ENCODE results near the gene GMDS. TPM values are rescaled to one million over a fixed set of nuclear protein-coding genes. Genes with fewer than 3 reads are reported as not detected.

GMDS gene
- total RNA-seq, 1 experiment from 2014 or later, result 27.6 TPM

DNA sequence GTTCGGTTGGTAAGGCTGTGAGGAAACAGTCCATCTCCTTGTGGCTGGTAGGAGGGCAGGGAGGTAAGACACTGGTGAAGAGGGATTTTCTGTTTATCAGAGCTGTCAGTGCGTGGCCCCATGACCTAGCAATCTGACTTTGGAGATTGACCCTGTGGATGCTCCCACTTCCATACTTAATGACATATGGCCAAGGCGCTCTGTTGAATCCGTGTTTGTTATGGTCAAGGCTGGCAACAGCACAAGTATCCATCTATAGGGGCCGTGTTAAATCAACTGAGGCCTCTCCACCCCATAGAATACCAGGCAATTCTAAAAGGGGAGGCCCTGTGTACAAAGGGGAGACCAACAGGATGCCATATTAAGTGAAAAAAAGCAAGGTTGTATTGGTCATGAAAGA lies 661.3 kb downstream of the GMDS start:
- H3K4ac ChIP-seq (ENCODE audit: low read depth, low read length), result no peak overlapping the region
- no peaks in the 10 kb centered on the region for H3K9me3 Mint-ChIP-seq

More for the DNA sequence above, 661.3 kb downstream of the GMDS start:
- no peak overlapping the region for H3K56ac ChIP-seq (ENCODE audit: insufficient read length, low read depth, low read length)
- H3K9ac ChIP-seq (ENCODE audit: extremely low read depth, insufficient read length, low read length), result no peak overlapping the region
- no peak overlapping the region for H2BK12ac ChIP-seq (ENCODE audit: insufficient read length, low read depth, low read length)
- no peaks in the 10 kb centered on the region for H3K23me2 ChIP-seq (ENCODE audit: insufficient read length, low read depth, low read length, poor library complexity, severe bottlenecking)
- no peaks in the 10 kb centered on the region for H3K27me3 ChIP-seq (ENCODE audit: insufficient read depth, low read length)
- no peak overlapping the region for H2BK5ac ChIP-seq (ENCODE audit: insufficient read length, low read length)
- no peak overlapping the region for H3K14ac ChIP-seq (ENCODE audit: insufficient read depth, low read length)
- H3T11ph ChIP-seq (ENCODE audit: low read length), result no peak overlapping the region
- Mint-ChIP-seq H3K36me3 (ENCODE audit: insufficient read depth in 1 of 3, low read depth in 3 of 3) (no peaks in the 10 kb centered on the region), H3K27me3 (ENCODE audit: low read depth) (peaks cover 7% of the 10 kb centered on the region), H3K4me1 (no peaks in the 10 kb centered on the region), H3K4me3 (no peak overlapping the region), H3K27ac (no peak overlapping the region)
- no peak overlapping the region; the same call in 1 of the 2 replicates for H2BK15ac ChIP-seq (ENCODE audit: low read depth, low read length)
- H4K5ac ChIP-seq (ENCODE audit: insufficient read length, low read depth, low read length), result no peak overlapping the region
- H3K4me1 ChIP-seq (ENCODE audit: insufficient read depth, low read length), result no peaks in the 10 kb centered on the region
- DNase-seq, result no peak
- no peak overlapping the region for H3K27ac ChIP-seq (ENCODE audit: insufficient read length, low read depth, low read length)
- no peaks in the 10 kb centered on the region for H4K20me1 ChIP-seq (ENCODE audit: control insufficient read depth, insufficient read depth, insufficient read length)
- TF ChIP-seq, protein P1, sequence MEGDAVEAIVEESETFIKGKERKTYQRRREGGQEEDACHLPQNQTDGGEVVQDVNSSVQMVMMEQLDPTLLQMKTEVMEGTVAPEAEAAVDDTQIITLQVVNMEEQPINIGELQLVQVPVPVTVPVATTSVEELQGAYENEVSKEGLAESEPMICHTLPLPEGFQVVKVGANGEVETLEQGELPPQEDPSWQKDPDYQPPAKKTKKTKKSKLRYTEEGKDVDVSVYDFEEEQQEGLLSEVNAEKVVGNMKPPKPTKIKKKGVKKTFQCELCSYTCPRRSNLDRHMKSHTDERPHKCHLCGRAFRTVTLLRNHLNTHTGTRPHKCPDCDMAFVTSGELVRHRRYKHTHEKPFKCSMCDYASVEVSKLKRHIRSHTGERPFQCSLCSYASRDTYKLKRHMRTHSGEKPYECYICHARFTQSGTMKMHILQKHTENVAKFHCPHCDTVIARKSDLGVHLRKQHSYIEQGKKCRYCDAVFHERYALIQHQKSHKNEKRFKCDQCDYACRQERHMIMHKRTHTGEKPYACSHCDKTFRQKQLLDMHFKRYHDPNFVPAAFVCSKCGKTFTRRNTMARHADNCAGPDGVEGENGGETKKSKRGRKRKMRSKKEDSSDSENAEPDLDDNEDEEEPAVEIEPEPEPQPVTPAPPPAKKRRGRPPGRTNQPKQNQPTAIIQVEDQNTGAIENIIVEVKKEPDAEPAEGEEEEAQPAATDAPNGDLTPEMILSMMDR (conservative IDR thresholded peaks at IDR 0.05), result no peak
- no peak overlapping the region for H4K8ac ChIP-seq (replicated peaks; ENCODE audit: insufficient read length, low read depth, low read length)
- no peaks in the 10 kb centered on the region for H3K79me1 ChIP-seq (ENCODE audit: insufficient read depth, low read depth, low read length, poor library complexity, severe bottlenecking)
- no peak overlapping the region for H3K23ac ChIP-seq (ENCODE audit: insufficient read length, low read depth, low read length)
- H2AFZ ChIP-seq (ENCODE audit: low read length), result no peak overlapping the region
- no peak overlapping the region for H2AK5ac ChIP-seq (ENCODE audit: insufficient read length, low read length)
- no peaks in the 10 kb centered on the region for H3K79me2 ChIP-seq (ENCODE audit: insufficient read depth, low read length)
- H3K18ac ChIP-seq (ENCODE audit: insufficient read length, low read depth, low read length), result no peak overlapping the region
- no peaks in the 10 kb centered on the region for H3K9me3 ChIP-seq (ENCODE audit: control insufficient read depth, low read depth, low read length)
- no CpG with 5 or more reads among the region's 5 CpGs for WGBS (ENCODE audit: extremely low coverage, insufficient read length, low lambda C conversion rate)
- H2BK20ac ChIP-seq (ENCODE audit: low read depth, low read length, poor library complexity, severe bottlenecking), result no peak overlapping the region
- H4K91ac ChIP-seq (ENCODE audit: insufficient read length, low read depth, low read length), result no peak overlapping the region
- H3K4me2 ChIP-seq (ENCODE audit: insufficient read depth, insufficient read length, low read length), result no peak overlapping the region
- H2BK120ac ChIP-seq (ENCODE audit: low read depth, low read length, poor library complexity, severe bottlenecking), result no peak overlapping the region
